Uterus (tissue), 4 donors: Measurements from ENCODE around the gene ICAM5. TPM values are rescaled to one million over a fixed set of nuclear protein-coding genes. Genes with fewer than 3 reads are reported as not detected.

ENCODE experiments used
- DNase-seq, 2 donors: peaks; one replicate each; pipeline ENCODE4 v3.0.0-alpha.2; 2019 to 2020
- H3K27ac ChIP-seq, 2 donors: fragments of 200-600 bp; sonication (generic); 1 replicate in 1 of 2; 2 replicates in 1 of 2; pipeline ENCODE4 v1.5.1; 2016 to 2018
- H3K27me3 ChIP-seq, 2 donors: fragments of 200-600 bp; sonication (generic); one replicate each; pipeline ENCODE4 v1.5.1; 2018 to 2019; ENCODE audit warnings: control low read depth in 1 of 2
- H3K36me3 ChIP-seq, 2 donors: fragments of 200-600 bp; sonication (generic); one replicate each; pipeline ENCODE4 v1.5.1; 2019; ENCODE audit warnings: control low read depth in 1 of 2
- H3K4me1 ChIP-seq, 2 donors: fragments of 200-600 bp; sonication (generic); one replicate each; pipeline ENCODE4 v1.5.1; 2018 to 2019; ENCODE audit warnings: control low read depth in 1 of 2
- H3K4me3 ChIP-seq, 2 donors: fragments of 200-600 bp; sonication (generic); 1 replicate in 1 of 2; 2 replicates in 1 of 2; pipeline ENCODE4 v1.5.1; 2018 to 2019; ENCODE audit warnings: mild to moderate bottlenecking in 1 of 2
- H3K9me3 ChIP-seq, 2 donors: fragments of 200-600 bp; sonication (generic); one replicate each; pipeline ENCODE4 v1.5.1; 2019; ENCODE audit warnings: control low read depth in 1 of 2
- CTCF ChIP-seq, 4 experiments: fragments of 200-600 bp in 2 of 4; fragments of 450-650 bp in 2 of 4; sonication (generic) in 2 of 4; IDR thresholded peaks; one replicate each; pipeline ENCODE4 v1.5.1; 2016 to 2019; ENCODE audit warnings: antibody characterized with exemption in 4 of 4, mild to moderate bottlenecking in 2 of 4, moderate library complexity in 1 of 4
- POLR2A ChIP-seq, 2 donors: fragments of 450-650 bp; IDR thresholded peaks; one replicate each; pipeline ENCODE4 v1.6.1; 2016; ENCODE audit warnings: antibody characterized with exemption in 2 of 2, mild to moderate bottlenecking in 1 of 2, moderate library complexity in 1 of 2
- intact Hi-C: fragments of 100-400 bp; cut with DNase I; formaldehyde crosslinking; loops from one replicate; pipeline ENCODE4 v1.15.1; 2023; ENCODE audit warnings: low total_unique reads
- total RNA-seq, 4 donors: library from RNA; depleted of rRNA in 3 of 4; stranded (reverse); fragments of >200 nt in 3 of 4; gene quantifications; one replicate each; pipeline versions ENCODE4 v1.1.0 to v1.2.4, GENCODE V29; 2014 to 2023
- donor health status: DM: yes; HTN: yes; CAD: no.

Gene ICAM5
- total RNA-seq, 4 donors from 2014 or later, result 0.07 to 0.88 (median 0.29) TPM; not detected in 1

- H3K9me3 ChIP-seq, result no peaks in the 10 kb centered on the region
- peak; percentile 36 to 40 for TF ChIP-seq POLR2A (IDR thresholded peaks at IDR 0.05)
- TF ChIP-seq CTCF (IDR thresholded peaks at IDR 0.05), result peak in 1 of 4 experiments; percentile 13
- H3K4me1 ChIP-seq, result no peaks in the 10 kb centered on the region
- H3K27ac ChIP-seq, result peak within 1 kb of the TSS; percentile 67 to 71
- peak within 1 kb of the TSS; percentile 11 to 31 for H3K4me3 ChIP-seq
- no peaks in the 10 kb centered on the region for H3K36me3 ChIP-seq
- peaks cover 0 to 8% of the 10 kb centered on the region in 2 donors for H3K27me3 ChIP-seq
- intact Hi-C loops, result no loop called here
- peak; percentile 77 to 78 for DNase-seq
These were observed 18.9 kb upstream of the ICAM5 start, which contains the start of gene ICAM1 for GRCh38 chr19:10270616-10271394. TSS of gene ICAM1 (plus strand) at chr19:10271120. CDS start at chr19:10271160, 40 bp downstream.

- intact Hi-C loops, result no loop called here
- no peak for TF ChIP-seq CTCF (IDR thresholded peaks at IDR 0.05)
- TF ChIP-seq POLR2A (IDR thresholded peaks at IDR 0.05), result no peak
- Histone ChIP-seq H3K27ac (peak overlapping the region; percentile 67 to 71), H3K36me3 (no peaks in the 10 kb centered on the region), H3K9me3 (no peaks in the 10 kb centered on the region), H3K4me3 (peak overlapping the region; percentile 11 to 31), H3K27me3 (peaks cover 0 to 8% of the 10 kb centered on the region in 2 donors), H3K4me1 (no peaks in the 10 kb centered on the region)
- no peak for DNase-seq
These were observed 18.1 kb upstream of the ICAM5 start for GRCh38 chr19:10271543-10272086.

GRCh38 chr19:10274589-10274988, 15.2 kb upstream of the ICAM5 start:
- TF ChIP-seq POLR2A (IDR thresholded peaks at IDR 0.05) (no peak), CTCF (IDR thresholded peaks at IDR 0.05) (no peak)
- Histone ChIP-seq H3K9me3 (no peaks in the 10 kb centered on the region), H3K27ac (no peak overlapping the region), H3K27me3 (peaks cover 0 to 6% of the 10 kb centered on the region in 2 donors), H3K4me3 (no peak overlapping the region), H3K4me1 (no peaks in the 10 kb centered on the region), H3K36me3 (no peaks in the 10 kb centered on the region)
- intact Hi-C loops, result no loop called here
- DNase-seq, result no peak

GRCh38 chr19:10277795-10278589, 11.8 kb upstream of the ICAM5 start:
- Histone ChIP-seq H3K27ac (no peak overlapping the region), H3K36me3 (no peaks in the 10 kb centered on the region), H3K4me1 (no peaks in the 10 kb centered on the region), H3K27me3 (no peaks in the 10 kb centered on the region), H3K9me3 (no peaks in the 10 kb centered on the region), H3K4me3 (no peak overlapping the region)
- no peak for TF ChIP-seq POLR2A (IDR thresholded peaks at IDR 0.05)
- no peak for TF ChIP-seq CTCF (IDR thresholded peaks at IDR 0.05)
- intact Hi-C loops, result no loop called here
- DNase-seq, result no peak
